ENCODE results near the gene LYAR. TPM values are rescaled to one million over a fixed set of nuclear protein-coding genes. Genes with fewer than 3 reads are reported as not detected.

LYAR gene
- total and polyA plus RNA-seq, 10 of the 15 experiments (the other 5 are each of a cell fraction or from before 2014, with no cell fraction given) = 18.3 to 85.4 (median 40.1) TPM

GRCh38 chr4:4302416-4302815 is 12.5 kb upstream of the LYAR start:
- Histone ChIP-seq H2AFZ (ENCODE audit: control insufficient read depth, low read depth, low read length) (no peak overlapping the region), H3K4me3 (no peak overlapping the region), H3K27me3 (replicated peaks in 1 of 2; ENCODE audit: control insufficient read depth in 2 of 2, insufficient read depth in 2 of 2, low read length in 1 of 2) (no peaks in the 10 kb centered on the region), H3K4me1 (ENCODE audit: control insufficient read depth, insufficient read depth, low read length) (no peaks in the 10 kb centered on the region), H3K9me3 (replicated peaks; ENCODE audit: control insufficient read depth, insufficient read depth, low read length) (no peaks in the 10 kb centered on the region), H3K4me2 (ENCODE audit: control insufficient read depth, insufficient read depth) (no peak overlapping the region), H3K27ac (ENCODE audit: control insufficient read depth, insufficient read depth) (no peak overlapping the region), H3K36me3 (ENCODE audit: control insufficient read depth in 2 of 2, insufficient read depth in 2 of 2, low read length in 1 of 2) (peaks cover 0 to 10% of the 10 kb centered on the region in 2 experiments), H3K9ac (ENCODE audit: control insufficient read depth, insufficient read depth, low read length) (no peak overlapping the region), H4K20me1 (ENCODE audit: control insufficient read depth, insufficient read depth) (no peaks in the 10 kb centered on the region; the same call in 1 of the 2 replicates), H3K79me2 (ENCODE audit: control insufficient read depth, insufficient read depth, low read length) (no peaks in the 10 kb centered on the region)
- TF ChIP-seq REST (IDR thresholded peaks at IDR 0.05; ENCODE audit: low read depth, low read length) = no peak
- TF ChIP-seq RCOR1 (conservative IDR thresholded peaks at IDR 0.05; ENCODE audit: low read depth, low read length) = no peak
- TF ChIP-seq STAT3 (IDR thresholded peaks at IDR 0.05; ENCODE audit: low read depth, low read length) = no peak
- no peak for TF ChIP-seq JUND (IDR thresholded peaks at IDR 0.05; ENCODE audit: low read depth, low read length)
- TF ChIP-seq KAT2A (conservative IDR thresholded peaks at IDR 0.05; ENCODE audit: control insufficient read depth, low read depth, low read length) = no peak
- no peak for TF ChIP-seq YBX1 (IDR thresholded peaks at IDR 0.05)
- 73% methylated on average over 6 of the region's 6 CpGs for WGBS (ENCODE audit: insufficient coverage, insufficient replicate concordance, low lambda C conversion rate, missing lambda C conversion rate)
- in situ Hi-C loops (cut with MboI) (no loop called here), intact Hi-C loops (cut with micrococcal nuclease; ENCODE audit: unreplicated experiment) (no loop called here)
- no TSS peak for BruUV-seq (replicated peaks)
- no peak for FAIRE-seq
- POLR2A ChIA-PET = no interaction called here
- ATAC-seq = no peak
- RAD21 ChIA-PET (ENCODE audit: unreplicated experiment) = no interaction called here
- DNase-seq (ENCODE audit: low read depth, low spot score) = no peak
- CTCF ChIA-PET = no interaction called here
- SMC1A ChIA-PET (ENCODE audit: uncharacterized antibody, unreplicated experiment) = no interaction called here
